K562 (cell line): ENCODE data around the gene SCYL1. TPM values are rescaled to one million over a fixed set of nuclear protein-coding genes. Genes with fewer than 3 reads are reported as not detected.

Source experiments
- DACH1 ChIP-seq: fragments of 450-650 bp; IDR thresholded peaks from 2 replicates; pipeline ENCODE4 v1.6.1; 2018; ENCODE audit not compliant: partially characterized antibody
- JUND ChIP-seq, 2 experiments: IDR thresholded peaks; 2 replicates in 1 of 2; 3 replicates in 1 of 2; pipeline ENCODE4 v1.6.1; 2011; ENCODE audit warnings: borderline replicate concordance in 2 of 2, low read depth in 2 of 2, low read length in 2 of 2, improper control_type of control experiment in 1 of 2, missing biosample characterization in 1 of 2, missing genetic modification characterization in 1 of 2, missing genetic modification reagents in 1 of 2
- MCM3 ChIP-seq: fragments of 450-650 bp; IDR thresholded peaks from 2 replicates; pipeline ENCODE4 v1.6.1; 2016
- SIN3B ChIP-seq: fragments of 450-650 bp; IDR thresholded peaks from 2 replicates; pipeline ENCODE4 v1.6.1; 2017; ENCODE audit warnings: low read depth, mild to moderate bottlenecking, moderate library complexity
- TAF1 ChIP-seq: IDR thresholded peaks from 2 replicates; pipeline ENCODE4 v1.6.1; 2011; ENCODE audit warnings: mild to moderate bottlenecking, low read length, moderate library complexity; ENCODE audit not compliant: insufficient read depth, control insufficient read depth, severe bottlenecking; ENCODE audit errors: extremely low read depth
- TOE1 ChIP-seq, 2 experiments: fragments of 450-650 bp in 1 of 2; sonication (generic) in 1 of 2; formaldehyde crosslinking in 1 of 2; IDR thresholded peaks; 2 replicates each; pipeline versions ENCODE4 v1.7.1 to v1.8.0; 2016 to 2022; ENCODE audit warnings: borderline replicate concordance in 2 of 2, mild to moderate bottlenecking in 2 of 2, antibody characterized with exemption in 1 of 2, inconsistent platforms in 1 of 2, low read depth in 1 of 2, missing genetic modification reagents in 1 of 2, moderate library complexity in 1 of 2
- ZBED1 ChIP-seq: IDR thresholded peaks from 2 replicates; pipeline ENCODE4 v1.6.1; 2014
- ZNF311 ChIP-seq: fragments of 250-450 bp; sonication (Bioruptor Pico); IDR thresholded peaks from 2 replicates; pipeline ENCODE4 v1.4.0; 2020; ENCODE audit warnings: mild to moderate bottlenecking, moderate library complexity
- ZNF699 ChIP-seq: fragments of 250-450 bp; sonication (Bioruptor Pico); IDR thresholded peaks from 2 replicates; pipeline ENCODE4 v1.8.0; 2021; ENCODE audit warnings: mild to moderate bottlenecking, moderate library complexity; ENCODE audit not compliant: insufficient replicate concordance
- polyA plus RNA-seq, 8 experiments: library from polyadenylated mRNA; depleted of rRNA in 4 of 8; stranded (reverse) in 5 of 8; unstranded in 3 of 8; fragments of >200 nt; fragmentation: Nextera tagmentation in 2 of 8; fragmentation: Illumina TruSeq in 1 of 8; extraction: Ambion mirVana in 2 of 8; extraction: Trizol in 1 of 8; gene quantifications; 2 replicates each; pipeline versions ENCODE4 v1.2.1 to v1.2.3, GENCODE V29; 2011 to 2014; ENCODE audit warnings: inconsistent platforms in 1 of 8, missing spikeins in 1 of 8
- total RNA-seq, 7 experiments: library from RNA; depleted of rRNA in 6 of 7; stranded (reverse); fragments of >200 nt in 6 of 7; fragmentation: Illumina TruSeq in 2 of 7; extraction: Trizol in 2 of 7; gene quantifications; 2 replicates each; pipeline versions ENCODE4 v1.2.1 to v1.2.3, GENCODE V29; 2011 to 2021; ENCODE audit warnings: low replicate concordance in 1 of 7
- TF ChIP-seq, protein P1 (sequence below): fragments of 450-650 bp; IDR thresholded peaks from 2 replicates; pipeline ENCODE4 v1.7.1; 2018; ENCODE audit warnings: mild to moderate bottlenecking, low read depth; ENCODE audit not compliant: partially characterized antibody
- TF ChIP-seq, protein P2 (sequence below): fragments of 250-450 bp; sonication (Bioruptor Pico); IDR thresholded peaks from 2 replicates; pipeline ENCODE4 v1.4.0; 2020
- TF ChIP-seq, protein P3 (sequence below): fragments of 450-650 bp; formaldehyde crosslinking; IDR thresholded peaks from 2 replicates; pipeline ENCODE4 v1.4.0; 2020; ENCODE audit warnings: mild to moderate bottlenecking, moderate library complexity
- TF ChIP-seq, protein P4 (sequence below): fragments of 450-650 bp; formaldehyde crosslinking; IDR thresholded peaks from 2 replicates; pipeline ENCODE4 v1.4.0; 2022; ENCODE audit warnings: missing genetic modification characterization

SCYL1 gene
- total and polyA plus RNA-seq, 9 of the 15 experiments (the other 6 are each of a cell fraction or from before 2014, with no cell fraction given) = 1.9 to 145 (median 57.6) TPM

DNA sequence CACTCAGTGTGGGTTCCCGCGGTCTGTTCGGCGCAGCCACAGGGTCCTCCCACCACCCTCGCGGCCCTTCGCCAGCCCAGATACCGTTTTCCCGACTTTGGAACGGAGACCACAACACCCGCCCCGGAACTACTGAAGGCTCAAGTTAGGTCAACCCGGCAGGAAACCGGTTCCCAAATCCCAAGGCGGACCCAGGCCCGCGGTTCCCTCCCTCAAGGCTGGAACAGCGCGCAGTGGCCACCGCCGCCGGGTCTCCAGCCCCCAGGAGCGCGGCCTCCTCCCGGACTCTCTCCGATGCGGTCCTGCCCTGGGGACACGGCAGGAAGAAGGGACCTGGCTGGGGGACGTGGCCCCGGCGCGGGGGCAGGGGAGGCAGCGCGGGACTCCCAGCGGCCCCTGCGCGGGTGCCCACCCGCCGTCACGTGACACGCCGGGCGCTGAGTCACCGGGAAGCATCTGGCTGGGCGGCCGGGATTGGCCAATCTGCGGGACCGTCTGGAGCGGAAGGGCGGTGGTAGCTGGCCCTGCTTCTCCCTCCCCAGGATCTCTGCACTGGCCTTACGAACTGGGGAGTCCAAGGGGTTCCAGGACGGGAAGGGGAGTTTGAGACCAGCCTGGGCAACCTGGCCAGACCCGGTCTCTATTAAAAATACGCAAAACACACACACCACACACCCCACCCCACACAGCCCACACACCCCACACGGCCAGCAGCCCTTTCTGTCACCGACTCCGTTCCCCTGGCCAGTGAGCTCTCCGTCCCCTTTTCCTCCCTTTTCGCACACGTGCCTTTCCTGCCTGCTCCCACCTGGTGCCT, 47.5 kb upstream of the SCYL1 start (continued):
- TF ChIP-seq, protein P1, sequence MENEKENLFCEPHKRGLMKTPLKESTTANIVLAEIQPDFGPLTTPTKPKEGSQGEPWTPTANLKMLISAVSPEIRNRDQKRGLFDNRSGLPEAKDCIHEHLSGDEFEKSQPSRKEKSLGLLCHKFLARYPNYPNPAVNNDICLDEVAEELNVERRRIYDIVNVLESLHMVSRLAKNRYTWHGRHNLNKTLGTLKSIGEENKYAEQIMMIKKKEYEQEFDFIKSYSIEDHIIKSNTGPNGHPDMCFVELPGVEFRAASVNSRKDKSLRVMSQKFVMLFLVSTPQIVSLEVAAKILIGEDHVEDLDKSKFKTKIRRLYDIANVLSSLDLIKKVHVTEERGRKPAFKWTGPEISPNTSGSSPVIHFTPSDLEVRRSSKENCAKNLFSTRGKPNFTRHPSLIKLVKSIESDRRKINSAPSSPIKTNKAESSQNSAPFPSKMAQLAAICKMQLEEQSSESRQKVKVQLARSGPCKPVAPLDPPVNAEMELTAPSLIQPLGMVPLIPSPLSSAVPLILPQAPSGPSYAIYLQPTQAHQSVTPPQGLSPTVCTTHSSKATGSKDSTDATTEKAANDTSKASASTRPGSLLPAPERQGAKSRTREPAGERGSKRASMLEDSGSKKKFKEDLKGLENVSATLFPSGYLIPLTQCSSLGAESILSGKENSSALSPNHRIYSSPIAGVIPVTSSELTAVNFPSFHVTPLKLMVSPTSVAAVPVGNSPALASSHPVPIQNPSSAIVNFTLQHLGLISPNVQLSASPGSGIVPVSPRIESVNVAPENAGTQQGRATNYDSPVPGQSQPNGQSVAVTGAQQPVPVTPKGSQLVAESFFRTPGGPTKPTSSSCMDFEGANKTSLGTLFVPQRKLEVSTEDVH = peak; percentile 55
- TF ChIP-seq ZNF311 (CRISPR knock-in tag) (no peak), TAF1 (peak; percentile 96), ZBED1 (peak; percentile 70; the same call in 1 of the 2 replicates), ZNF699 (CRISPR knock-in tag) (no peak), DACH1 (peak; percentile 65), JUND (IDR thresholded peaks at IDR 0.05; ENCODE audit: borderline replicate concordance, low read depth, low read length) (peak; percentile 97), JUND (tag; IDR thresholded peaks at IDR 0.05; ENCODE audit: borderline replicate concordance, low read depth, low read length) (peak; percentile 94; the same call in 2 of the 3 replicates), MCM3 (no peak), TOE1 (IDR thresholded peaks at IDR 0.05; ENCODE audit: borderline replicate concordance) (peak; percentile 100), TOE1 (CRISPR knock-in tag; IDR thresholded peaks at IDR 0.05; ENCODE audit: borderline replicate concordance, low read depth) (no peak), SIN3B (peak; percentile 75)
- TF ChIP-seq, protein P2, sequence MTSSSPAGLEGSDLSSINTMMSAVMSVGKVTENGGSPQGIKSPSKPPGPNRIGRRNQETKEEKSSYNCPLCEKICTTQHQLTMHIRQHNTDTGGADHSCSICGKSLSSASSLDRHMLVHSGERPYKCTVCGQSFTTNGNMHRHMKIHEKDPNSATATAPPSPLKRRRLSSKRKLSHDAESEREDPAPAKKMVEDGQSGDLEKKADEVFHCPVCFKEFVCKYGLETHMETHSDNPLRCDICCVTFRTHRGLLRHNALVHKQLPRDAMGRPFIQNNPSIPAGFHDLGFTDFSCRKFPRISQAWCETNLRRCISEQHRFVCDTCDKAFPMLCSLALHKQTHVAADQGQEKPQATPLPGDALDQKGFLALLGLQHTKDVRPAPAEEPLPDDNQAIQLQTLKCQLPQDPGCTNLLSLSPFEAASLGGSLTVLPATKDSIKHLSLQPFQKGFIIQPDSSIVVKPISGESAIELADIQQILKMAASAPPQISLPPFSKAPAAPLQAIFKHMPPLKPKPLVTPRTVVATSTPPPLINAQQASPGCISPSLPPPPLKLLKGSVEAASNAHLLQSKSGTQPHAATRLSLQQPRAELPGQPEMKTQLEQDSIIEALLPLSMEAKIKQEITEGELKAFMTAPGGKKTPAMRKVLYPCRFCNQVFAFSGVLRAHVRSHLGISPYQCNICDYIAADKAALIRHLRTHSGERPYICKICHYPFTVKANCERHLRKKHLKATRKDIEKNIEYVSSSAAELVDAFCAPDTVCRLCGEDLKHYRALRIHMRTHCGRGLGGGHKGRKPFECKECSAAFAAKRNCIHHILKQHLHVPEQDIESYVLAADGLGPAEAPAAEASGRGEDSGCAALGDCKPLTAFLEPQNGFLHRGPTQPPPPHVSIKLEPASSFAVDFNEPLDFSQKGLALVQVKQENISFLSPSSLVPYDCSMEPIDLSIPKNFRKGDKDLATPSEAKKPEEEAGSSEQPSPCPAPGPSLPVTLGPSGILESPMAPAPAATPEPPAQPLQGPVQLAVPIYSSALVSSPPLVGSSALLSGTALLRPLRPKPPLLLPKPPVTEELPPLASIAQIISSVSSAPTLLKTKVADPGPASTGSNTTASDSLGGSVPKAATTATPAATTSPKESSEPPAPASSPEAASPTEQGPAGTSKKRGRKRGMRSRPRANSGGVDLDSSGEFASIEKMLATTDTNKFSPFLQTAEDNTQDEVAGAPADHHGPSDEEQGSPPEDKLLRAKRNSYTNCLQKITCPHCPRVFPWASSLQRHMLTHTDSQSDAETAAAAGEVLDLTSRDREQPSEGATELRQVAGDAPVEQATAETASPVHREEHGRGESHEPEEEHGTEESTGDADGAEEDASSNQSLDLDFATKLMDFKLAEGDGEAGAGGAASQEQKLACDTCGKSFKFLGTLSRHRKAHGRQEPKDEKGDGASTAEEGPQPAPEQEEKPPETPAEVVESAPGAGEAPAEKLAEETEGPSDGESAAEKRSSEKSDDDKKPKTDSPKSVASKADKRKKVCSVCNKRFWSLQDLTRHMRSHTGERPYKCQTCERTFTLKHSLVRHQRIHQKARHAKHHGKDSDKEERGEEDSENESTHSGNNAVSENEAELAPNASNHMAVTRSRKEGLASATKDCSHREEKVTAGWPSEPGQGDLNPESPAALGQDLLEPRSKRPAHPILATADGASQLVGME (CRISPR knock-in tag) = 0 out of 2 replicates have a peak, but pooled peaks have one; percentile 12
- TF ChIP-seq, protein P3, sequence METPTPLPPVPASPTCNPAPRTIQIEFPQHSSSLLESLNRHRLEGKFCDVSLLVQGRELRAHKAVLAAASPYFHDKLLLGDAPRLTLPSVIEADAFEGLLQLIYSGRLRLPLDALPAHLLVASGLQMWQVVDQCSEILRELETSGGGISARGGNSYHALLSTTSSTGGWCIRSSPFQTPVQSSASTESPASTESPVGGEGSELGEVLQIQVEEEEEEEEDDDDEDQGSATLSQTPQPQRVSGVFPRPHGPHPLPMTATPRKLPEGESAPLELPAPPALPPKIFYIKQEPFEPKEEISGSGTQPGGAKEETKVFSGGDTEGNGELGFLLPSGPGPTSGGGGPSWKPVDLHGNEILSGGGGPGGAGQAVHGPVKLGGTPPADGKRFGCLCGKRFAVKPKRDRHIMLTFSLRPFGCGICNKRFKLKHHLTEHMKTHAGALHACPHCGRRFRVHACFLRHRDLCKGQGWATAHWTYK (CRISPR knock-in tag) = peak; percentile 17; the same call in 1 of the 2 replicates
- TF ChIP-seq, protein P4, sequence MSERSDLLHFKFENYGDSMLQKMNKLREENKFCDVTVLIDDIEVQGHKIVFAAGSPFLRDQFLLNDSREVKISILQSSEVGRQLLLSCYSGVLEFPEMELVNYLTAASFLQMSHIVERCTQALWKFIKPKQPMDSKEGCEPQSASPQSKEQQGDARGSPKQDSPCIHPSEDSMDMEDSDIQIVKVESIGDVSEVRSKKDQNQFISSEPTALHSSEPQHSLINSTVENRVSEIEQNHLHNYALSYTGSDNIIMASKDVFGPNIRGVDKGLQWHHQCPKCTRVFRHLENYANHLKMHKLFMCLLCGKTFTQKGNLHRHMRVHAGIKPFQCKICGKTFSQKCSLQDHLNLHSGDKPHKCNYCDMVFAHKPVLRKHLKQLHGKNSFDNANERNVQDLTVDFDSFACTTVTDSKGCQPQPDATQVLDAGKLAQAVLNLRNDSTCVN (CRISPR knock-in tag) = no peak; the same call in 1 of the 2 replicates
